IPS-18c (cell line): ENCODE measurements around the gene NECTIN2.
"Not testable (repeated sequence)": the region's sequence is repeated elsewhere in the genome, so short reads cannot be mapped to it uniquely, and the experiment has no call there.

Experiments used
- H3K4me3 ChIP-seq: 2 replicates; pipeline ENCODE4 v1.7.0; 2013; ENCODE audit warnings: low read depth, mild to moderate bottlenecking, low read length, moderate library complexity; ENCODE audit not compliant: insufficient read depth
- H3K9me3 ChIP-seq: one replicate; pipeline ENCODE4 v1.6.1; 2013; ENCODE audit warnings: mild to moderate bottlenecking, low read length, moderate library complexity; ENCODE audit not compliant: control insufficient read depth, insufficient read depth

NECTIN2 gene

GRCh38 chr19:44869733-44870470, 23.8 kb downstream of the NECTIN2 start:
- Histone ChIP-seq H3K4me3 (no peak overlapping the region), H3K9me3 (no peaks in the 10 kb centered on the region)

- no peaks in the 10 kb centered on the region for H3K9me3 ChIP-seq
- no peak overlapping the region for H3K4me3 ChIP-seq
Observed at GRCh38 chr19:44871809-44872208, 25.7 kb downstream of the NECTIN2 start.

- Histone ChIP-seq H3K4me3 (no peak overlapping the region), H3K9me3 (no peaks in the 10 kb centered on the region)
Observed at GRCh38 chr19:44872661-44873060, 26.6 kb downstream of the NECTIN2 start.

DNA sequence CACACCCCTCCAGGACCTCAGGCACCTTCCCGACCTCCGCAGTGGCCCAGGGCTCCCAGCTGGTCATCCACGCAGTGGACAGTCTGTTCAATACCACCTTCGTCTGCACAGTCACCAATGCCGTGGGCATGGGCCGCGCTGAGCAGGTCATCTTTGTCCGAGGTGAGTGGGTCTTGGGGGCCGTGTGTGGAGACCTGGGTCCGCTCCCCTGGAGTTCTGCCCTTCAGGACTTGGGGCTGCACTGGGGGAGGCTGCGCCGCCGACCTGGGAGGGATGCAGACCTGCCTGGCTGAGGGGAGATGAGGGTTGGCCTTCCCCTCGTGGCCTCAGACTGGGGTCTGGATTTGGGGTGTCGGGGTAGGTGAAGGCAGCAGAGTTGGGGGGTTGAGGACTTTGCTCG, 28.2 kb downstream of the NECTIN2 start:
- Histone ChIP-seq H3K4me3 (no peak overlapping the region), H3K9me3 (no peaks in the 10 kb centered on the region)

GRCh38 chr19:44875666-44876451, 29.8 kb downstream of the NECTIN2 start:
- H3K9me3 ChIP-seq, result no peaks in the 10 kb centered on the region
- no peak overlapping the region for H3K4me3 ChIP-seq

DNA sequence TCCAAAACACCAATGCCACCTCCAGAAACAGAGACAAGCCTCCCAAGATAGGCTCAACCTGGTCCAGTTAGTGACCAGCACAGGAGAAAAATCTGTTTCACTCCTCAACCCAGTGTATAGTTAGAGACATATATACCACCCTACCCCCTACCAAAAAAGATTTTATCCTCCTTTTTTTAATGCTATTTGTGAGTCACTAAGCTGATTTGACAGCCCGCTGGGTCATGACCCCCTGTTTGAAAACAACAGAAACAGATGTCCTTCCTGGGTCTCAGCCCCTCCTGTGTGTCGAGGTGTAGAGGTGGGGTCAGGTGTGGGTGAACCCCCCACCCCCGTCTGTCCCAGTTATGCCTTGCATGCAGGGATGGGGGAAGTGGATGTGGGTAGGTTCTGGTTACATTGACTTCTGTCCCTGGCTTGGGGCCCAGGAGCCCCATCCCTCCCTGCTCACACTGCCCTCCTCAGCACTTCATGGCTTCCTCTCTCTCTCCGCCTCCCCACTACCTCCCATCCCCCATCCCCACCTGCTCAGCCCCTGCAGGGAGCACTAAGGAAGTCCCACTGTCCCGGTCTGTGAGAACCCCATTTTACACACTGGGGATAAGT, 30.9 kb downstream of the NECTIN2 start:
- no peaks in the 10 kb centered on the region for H3K9me3 ChIP-seq
- no peak overlapping the region for H3K4me3 ChIP-seq

GRCh38 chr19:44878120-44878865, 32.2 kb downstream of the NECTIN2 start:
- Histone ChIP-seq H3K4me3 (no peak overlapping the region), H3K9me3 (no peaks in the 10 kb centered on the region)

- H3K4me3 ChIP-seq, result no peak overlapping the region
- no peaks in the 10 kb centered on the region for H3K9me3 ChIP-seq
Observed at GRCh38 chr19:44879309-44880065, 33.4 kb downstream of the NECTIN2 start.

DNA sequence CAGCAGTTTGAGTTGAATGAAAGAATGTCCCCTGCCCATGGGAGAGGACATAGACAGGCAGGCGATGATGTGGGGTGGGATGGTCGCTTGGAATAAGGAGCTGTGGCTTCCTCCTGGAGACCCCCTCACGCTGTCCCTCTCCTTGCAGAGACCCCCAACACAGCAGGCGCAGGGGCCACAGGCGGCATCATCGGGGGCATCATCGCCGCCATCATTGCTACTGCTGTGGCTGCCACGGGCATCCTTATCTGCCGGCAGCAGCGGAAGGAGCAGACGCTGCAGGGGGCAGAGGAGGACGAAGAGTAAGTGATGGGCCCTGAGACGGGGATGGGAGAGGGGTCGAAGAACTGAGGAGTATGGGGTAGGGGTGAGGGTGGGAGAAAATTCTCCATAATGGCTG, 36.0 kb downstream of the NECTIN2 start:
- Histone ChIP-seq H3K9me3 (no peaks in the 10 kb centered on the region), H3K4me3 (no peak overlapping the region)

- not testable (repeated sequence) for H3K4me3 ChIP-seq, H3K9me3 ChIP-seq
Observed at GRCh38 chr19:44882619-44883397, 36.7 kb downstream of the NECTIN2 start.

GRCh38 chr19:44883922-44884321, 37.8 kb downstream of the NECTIN2 start:
- H3K9me3 ChIP-seq, result no peaks in the 10 kb centered on the region
- no peak overlapping the region for H3K4me3 ChIP-seq

GRCh38 chr19:44884566-44884965, 38.5 kb downstream of the NECTIN2 start:
- Histone ChIP-seq H3K9me3 (no peaks in the 10 kb centered on the region), H3K4me3 (no peak overlapping the region)

- Histone ChIP-seq H3K4me3 (no peak overlapping the region), H3K9me3 (no peaks in the 10 kb centered on the region)
Observed at GRCh38 chr19:44886141-44886540, 40.0 kb downstream of the NECTIN2 start.

- no peak overlapping the region for H3K4me3 ChIP-seq
- H3K9me3 ChIP-seq, result no peaks in the 10 kb centered on the region
Observed at GRCh38 chr19:44887648-44888047, 41.6 kb downstream of the NECTIN2 start.

- not testable (repeated sequence) for H3K4me3 ChIP-seq, H3K9me3 ChIP-seq
Observed at GRCh38 chr19:44888335-44888734, 42.2 kb downstream of the NECTIN2 start.

DNA sequence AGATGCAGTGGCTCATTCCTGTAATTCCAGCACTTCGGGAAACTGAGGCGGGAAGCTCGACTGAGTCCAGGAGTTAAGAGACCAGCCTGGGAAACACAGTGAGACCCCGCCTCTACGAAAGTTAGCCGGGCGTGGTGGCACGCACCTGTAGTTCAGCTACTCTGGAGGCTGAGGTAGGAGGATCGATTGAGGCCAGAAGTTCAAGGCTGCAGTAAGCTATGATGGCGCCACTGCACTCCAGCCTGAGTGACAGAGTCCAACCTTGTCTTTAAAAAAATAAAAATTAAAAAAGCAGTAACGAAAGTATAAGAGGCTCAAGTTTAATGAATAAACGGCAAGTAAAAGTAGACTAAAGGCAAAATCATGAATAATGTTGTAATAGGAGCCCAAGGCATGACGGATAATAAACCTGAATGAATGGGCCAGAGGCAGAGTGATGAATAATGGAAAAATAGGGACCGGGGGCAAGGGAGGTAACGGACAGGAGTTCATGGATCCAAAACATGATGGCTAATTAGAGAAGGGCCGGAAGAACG, 43.8 kb downstream of the NECTIN2 start:
- peak overlapping the region; percentile 38; the same call in 1 of the 2 replicates for H3K4me3 ChIP-seq

More for the DNA sequence above, 43.8 kb downstream of the NECTIN2 start:
- H3K9me3 ChIP-seq, result no peaks in the 10 kb centered on the region
